NCI-H1436 (cell line): ENCODE results near the gene GPC5.

Experiments
- DNase-seq: peaks from one replicate; lab custom pipeline; 2025; lab: John Stamatoyannopoulos, UW

Gene GPC5

GRCh38 chr13:91714855-91715254 is 316.4 kb downstream of the GPC5 start:
- no peak for DNase-seq

- DNase-seq: no peak
These were observed 318.1 kb downstream of the GPC5 start for GRCh38 chr13:91716436-91717065.

- DNase-seq: no peak
These were observed 320.6 kb downstream of the GPC5 start for GRCh38 chr13:91719033-91719432.

GRCh38 chr13:91721413-91721812 is 323.0 kb downstream of the GPC5 start:
- no peak for DNase-seq

GRCh38 chr13:91722267-91722884 is 324.0 kb downstream of the GPC5 start:
- DNase-seq: no peak

GRCh38 chr13:91724591-91724990 is 326.2 kb downstream of the GPC5 start:
- no peak for DNase-seq

GRCh38 chr13:91725646-91726045 is 327.2 kb downstream of the GPC5 start:
- no peak for DNase-seq

- DNase-seq: no peak
These were observed 328.2 kb downstream of the GPC5 start for GRCh38 chr13:91726671-91727070.

- no peak for DNase-seq
These were observed 331.4 kb downstream of the GPC5 start for GRCh38 chr13:91729859-91730258.

- DNase-seq: no peak
These were observed 341.3 kb downstream of the GPC5 start for GRCh38 chr13:91739751-91740150.

- DNase-seq: no peak
These were observed 342.3 kb downstream of the GPC5 start for GRCh38 chr13:91740756-91741155.

GRCh38 chr13:91741925-91742324 is 343.5 kb downstream of the GPC5 start:
- DNase-seq: no peak

GRCh38 chr13:91744284-91744683 is 345.9 kb downstream of the GPC5 start:
- no peak for DNase-seq

GRCh38 chr13:91745967-91746366 is 347.5 kb downstream of the GPC5 start:
- DNase-seq: no peak

- DNase-seq: no peak
These were observed 348.8 kb downstream of the GPC5 start for GRCh38 chr13:91747186-91747585.

- DNase-seq: no peak
These were observed 350.1 kb downstream of the GPC5 start for GRCh38 chr13:91748416-91749089.

- no peak for DNase-seq
These were observed 360.3 kb downstream of the GPC5 start for GRCh38 chr13:91758724-91759123.

- no peak for DNase-seq
These were observed 364.5 kb downstream of the GPC5 start for GRCh38 chr13:91762957-91763356.

GRCh38 chr13:91764527-91764926 is 366.1 kb downstream of the GPC5 start:
- DNase-seq: no peak

- no peak for DNase-seq
These were observed 369.2 kb downstream of the GPC5 start for GRCh38 chr13:91767651-91768050.

- no peak for DNase-seq
These were observed 370.3 kb downstream of the GPC5 start for GRCh38 chr13:91768746-91769145.

GRCh38 chr13:91771229-91771628 is 372.8 kb downstream of the GPC5 start:
- no peak for DNase-seq

- DNase-seq: no peak
These were observed 375.3 kb downstream of the GPC5 start for GRCh38 chr13:91773591-91774227.
